Upper lobe of left lung (tissue), 6 donors: ENCODE measurements around the gene RFC1. TPM values are rescaled to one million over a fixed set of nuclear protein-coding genes. Genes with fewer than 3 reads are reported as not detected.
A peak's percentile ranks its signal among the peaks of the same experiment; 100 is the strongest.

Experiments
- ATAC-seq, 2 donors: fragments of 200-7000 bp; cut with Tn5 transposase; one replicate each; pipeline ENCODE4 v1.9.1; 2022; ENCODE audit warnings: mild to moderate bottlenecking in 2 of 2, moderate library complexity in 2 of 2; ENCODE audit not compliant: low FRiP score in 2 of 2
- DNase-seq, 2 donors: peaks; one replicate each; pipeline ENCODE4 v3.0.0-alpha.2; 2019 to 2020
- H3K27ac ChIP-seq, 4 donors: fragments of 200-600 bp; sonication (generic); one replicate each; pipeline ENCODE4 v1.5.1; 2016 to 2019
- H3K27me3 ChIP-seq, 4 donors: fragments of 200-600 bp; sonication (generic); one replicate each; pipeline ENCODE4 v1.5.1; 2017 to 2019
- H3K36me3 ChIP-seq, 4 donors: fragments of 200-600 bp; sonication (generic); one replicate each; pipeline ENCODE4 v1.5.1; 2016 to 2019
- H3K4me1 ChIP-seq, 4 donors: fragments of 200-600 bp; sonication (generic); one replicate each; pipeline ENCODE4 v1.5.1; 2018 to 2019
- H3K4me3 ChIP-seq, 4 donors: fragments of 200-600 bp; sonication (generic); one replicate each; pipeline ENCODE4 v1.5.1; 2017 to 2019; ENCODE audit warnings: mild to moderate bottlenecking in 2 of 4, moderate library complexity in 1 of 4
- H3K9me3 ChIP-seq, 4 donors: fragments of 200-600 bp; sonication (generic); one replicate each; pipeline ENCODE4 v1.5.1; 2018 to 2019
- EP300 ChIP-seq, 4 donors: sonication (generic); formaldehyde crosslinking; IDR thresholded peaks; one replicate each; pipeline ENCODE4 v1.5.1; 2017; ENCODE audit warnings: antibody characterized with exemption in 4 of 4, control low read depth in 2 of 4
- POLR2A ChIP-seq, 4 donors: fragments of 450-650 bp; IDR thresholded peaks; one replicate each; pipeline ENCODE4 v1.5.1; 2016 to 2017; ENCODE audit warnings: antibody characterized with exemption in 4 of 4, mild to moderate bottlenecking in 2 of 4
- POLR2AphosphoS5 ChIP-seq, 2 donors: sonication (generic); formaldehyde crosslinking; IDR thresholded peaks; one replicate each; pipeline ENCODE4 v1.5.1; 2017; ENCODE audit warnings: antibody characterized with exemption in 2 of 2
- WGBS, 2 donors: methylation state at CpG; one replicate each; pipeline ENCODE4 v1.1.5; 2017 to 2018; 5-methylcytosine and 5-hydroxymethylcytosine counted together
- total RNA-seq, 6 donors: library from RNA; depleted of rRNA in 4 of 6; stranded (reverse); fragments of >200 nt in 4 of 6; gene quantifications; one replicate each; pipeline versions ENCODE4 v1.1.0 to v1.2.1, GENCODE V29; 2016 to 2021
- TF ChIP-seq, protein P1 (sequence below), 6 experiments: fragments of 450-650 bp in 4 of 6; fragments of 200-600 bp in 2 of 6; sonication (generic) in 2 of 6; IDR thresholded peaks; one replicate each; pipeline ENCODE4 v1.5.1; 2016 to 2019; ENCODE audit warnings: antibody characterized with exemption in 6 of 6
- donor health status: DM: no; HTN: no; CAD: no; lungs with moderate emphysema.
- donor health status: DM: no; HTN: yes; CAD: no; lungs with severe emphysema.

Gene RFC1
- total RNA-seq, 6 donors from 2014 or later, result 33.0 to 127 (median 44.4) TPM

DNA sequence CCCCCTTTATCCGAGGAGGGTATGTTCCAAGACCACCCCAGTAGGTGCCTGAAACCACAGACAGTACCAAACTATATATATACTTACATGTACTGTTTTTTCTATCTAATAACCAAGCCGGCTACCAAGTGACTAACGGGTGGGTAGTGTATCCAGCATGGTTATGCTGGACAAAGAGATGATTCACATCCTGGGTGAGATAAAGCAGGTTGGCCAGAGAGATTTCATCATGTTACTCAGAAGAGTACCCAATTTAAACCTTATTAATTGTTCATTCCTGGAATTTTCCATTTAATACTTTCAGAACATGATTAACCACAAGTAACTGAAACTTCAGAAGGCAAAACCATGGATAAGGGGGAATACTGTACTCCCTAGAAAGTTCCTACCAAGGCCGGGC, 46.5 kb downstream of the RFC1 start:
- Histone ChIP-seq H3K4me3 (no peak overlapping the region), H3K27ac (no peak overlapping the region), H3K4me1 (no peaks in the 10 kb centered on the region), H3K27me3 (no peaks in the 10 kb centered on the region), H3K36me3 (peaks cover 0 to 86% (median 20%) of the 10 kb centered on the region in 4 donors), H3K9me3 (no peaks in the 10 kb centered on the region)
- 95 to 96% methylated on average over 3 to 4 of the region's 4 CpGs for WGBS, 2 donors
- peak in 1 of 2 donors; percentile 17 for DNase-seq
- TF ChIP-seq POLR2AphosphoS5 (IDR thresholded peaks at IDR 0.05), result no peak
- TF ChIP-seq, protein P1, sequence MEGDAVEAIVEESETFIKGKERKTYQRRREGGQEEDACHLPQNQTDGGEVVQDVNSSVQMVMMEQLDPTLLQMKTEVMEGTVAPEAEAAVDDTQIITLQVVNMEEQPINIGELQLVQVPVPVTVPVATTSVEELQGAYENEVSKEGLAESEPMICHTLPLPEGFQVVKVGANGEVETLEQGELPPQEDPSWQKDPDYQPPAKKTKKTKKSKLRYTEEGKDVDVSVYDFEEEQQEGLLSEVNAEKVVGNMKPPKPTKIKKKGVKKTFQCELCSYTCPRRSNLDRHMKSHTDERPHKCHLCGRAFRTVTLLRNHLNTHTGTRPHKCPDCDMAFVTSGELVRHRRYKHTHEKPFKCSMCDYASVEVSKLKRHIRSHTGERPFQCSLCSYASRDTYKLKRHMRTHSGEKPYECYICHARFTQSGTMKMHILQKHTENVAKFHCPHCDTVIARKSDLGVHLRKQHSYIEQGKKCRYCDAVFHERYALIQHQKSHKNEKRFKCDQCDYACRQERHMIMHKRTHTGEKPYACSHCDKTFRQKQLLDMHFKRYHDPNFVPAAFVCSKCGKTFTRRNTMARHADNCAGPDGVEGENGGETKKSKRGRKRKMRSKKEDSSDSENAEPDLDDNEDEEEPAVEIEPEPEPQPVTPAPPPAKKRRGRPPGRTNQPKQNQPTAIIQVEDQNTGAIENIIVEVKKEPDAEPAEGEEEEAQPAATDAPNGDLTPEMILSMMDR (IDR thresholded peaks at IDR 0.05), result no peak
- ATAC-seq, result no peak

DNA sequence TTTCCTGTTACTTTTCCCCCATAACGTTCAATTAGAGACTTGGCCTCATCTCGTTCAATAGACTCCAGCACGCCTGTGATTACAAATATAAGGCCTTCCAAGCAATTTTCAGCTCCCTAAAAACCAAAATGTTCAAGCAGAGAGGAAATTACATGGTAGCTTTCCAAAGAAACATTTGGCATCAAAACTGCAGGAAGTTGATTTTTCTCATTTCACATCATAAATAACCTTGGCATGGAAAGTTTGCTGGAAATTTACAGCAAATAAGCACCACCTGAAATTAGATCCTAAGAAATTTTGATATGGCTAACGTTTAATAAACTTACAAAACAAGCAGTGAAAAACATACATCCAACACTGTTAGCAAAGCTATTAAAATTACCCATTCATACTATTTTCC, 53.3 kb downstream of the RFC1 start:
- H3K36me3 ChIP-seq, result peaks cover 0 to 75% (median 29%) of the 10 kb centered on the region in 4 donors
- no peaks in the 10 kb centered on the region for H3K27me3 ChIP-seq
- WGBS, 2 donors, result 41 to 44% methylated on average over 4 of the region's 4 CpGs
- no peak for TF ChIP-seq EP300 (IDR thresholded peaks at IDR 0.05)
- H3K4me1 ChIP-seq, result peaks cover 0 to 4% (median 0%) of the 10 kb centered on the region in 4 donors
- DNase-seq (no peak), ATAC-seq (no peak)
- H3K4me3 ChIP-seq, result no peak overlapping the region
- no peaks in the 10 kb centered on the region for H3K9me3 ChIP-seq
- H3K27ac ChIP-seq, result no peak overlapping the region

DNA sequence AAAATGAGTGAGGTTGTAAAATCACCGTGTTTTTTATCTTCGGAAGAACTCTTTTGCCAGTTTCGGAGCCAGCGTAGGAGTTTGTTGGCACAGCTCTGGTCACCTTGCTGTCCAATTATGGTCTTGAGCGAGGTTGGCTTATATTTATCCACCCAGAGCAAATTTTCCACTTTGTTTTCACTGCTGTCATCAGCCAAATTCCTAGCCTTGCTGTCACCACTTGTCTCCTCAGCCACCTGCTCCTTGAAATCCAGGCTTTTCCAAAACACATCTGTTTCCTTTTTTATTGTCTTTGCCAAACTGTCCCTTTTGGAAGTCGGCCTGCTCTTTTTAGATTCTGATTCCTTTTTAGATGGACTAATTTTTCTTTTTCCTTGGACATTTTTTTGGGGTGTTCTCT, 57.6 kb downstream of the RFC1 start:
- ATAC-seq (no peak), DNase-seq (no peak)
- WGBS, 2 donors, result 75 to 79% methylated on average over 6 of the region's 6 CpGs
- Histone ChIP-seq H3K27me3 (no peaks in the 10 kb centered on the region), H3K4me3 (no peak overlapping the region), H3K36me3 (peaks cover 0 to 86% (median 39%) of the 10 kb centered on the region in 4 donors), H3K4me1 (peaks cover 0 to 4% (median 0%) of the 10 kb centered on the region in 4 donors), H3K9me3 (no peaks in the 10 kb centered on the region), H3K27ac (no peak overlapping the region)
- TF ChIP-seq, protein P1 (IDR thresholded peaks at IDR 0.05), result no peak
- TF ChIP-seq POLR2A (IDR thresholded peaks at IDR 0.05), result no peak

DNA sequence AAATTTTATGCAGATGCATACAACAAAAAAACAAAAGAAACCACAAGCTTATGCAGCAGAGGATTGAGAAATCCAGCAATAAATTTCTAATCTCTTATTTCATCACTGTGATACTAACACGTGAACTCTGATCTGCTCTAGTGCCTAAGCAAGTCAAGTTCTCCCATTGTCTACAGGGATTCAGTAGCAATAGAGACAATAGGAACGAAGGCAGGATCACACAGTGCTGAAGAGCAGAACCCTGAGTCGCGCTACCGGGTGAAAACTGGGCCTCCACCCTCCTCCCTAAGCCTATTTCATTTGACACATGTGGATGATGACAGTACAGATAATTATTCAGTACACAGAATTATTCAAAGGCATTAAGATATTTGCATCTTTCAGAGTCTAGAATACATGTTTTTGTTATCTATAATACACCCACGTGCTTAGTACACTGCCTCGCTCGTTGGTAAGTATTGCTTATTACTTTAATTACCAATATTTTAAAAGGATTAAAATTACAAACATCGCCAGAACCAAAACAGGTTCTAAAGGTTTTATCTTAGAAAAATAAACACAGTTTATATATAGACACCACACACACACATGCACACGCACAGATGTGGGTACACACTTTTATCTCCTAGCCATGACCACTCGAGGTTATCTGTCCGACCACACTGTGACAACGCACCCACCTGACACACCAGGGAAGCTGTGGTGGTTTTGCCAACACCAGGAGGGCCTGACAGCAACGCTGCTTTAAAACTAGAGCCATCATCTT, 60.1 kb downstream of the RFC1 start:
- Histone ChIP-seq H3K9me3 (no peaks in the 10 kb centered on the region), H3K4me1 (peaks cover 0 to 4% (median 0%) of the 10 kb centered on the region in 4 donors), H3K4me3 (no peak overlapping the region), H3K27me3 (no peaks in the 10 kb centered on the region), H3K27ac (no peak overlapping the region), H3K36me3 (peaks cover 0 to 91% (median 42%) of the 10 kb centered on the region in 4 donors)
- 81 to 87% methylated on average over 14 of the region's 14 CpGs for WGBS, 2 donors
- ATAC-seq (no peak), DNase-seq (no peak)
- no peak for TF ChIP-seq EP300 (IDR thresholded peaks at IDR 0.05)
- TF ChIP-seq, protein P1 (IDR thresholded peaks at IDR 0.05), result no peak
- TF ChIP-seq POLR2A (IDR thresholded peaks at IDR 0.05), result no peak
- no peak for TF ChIP-seq POLR2AphosphoS5 (IDR thresholded peaks at IDR 0.05)

DNA sequence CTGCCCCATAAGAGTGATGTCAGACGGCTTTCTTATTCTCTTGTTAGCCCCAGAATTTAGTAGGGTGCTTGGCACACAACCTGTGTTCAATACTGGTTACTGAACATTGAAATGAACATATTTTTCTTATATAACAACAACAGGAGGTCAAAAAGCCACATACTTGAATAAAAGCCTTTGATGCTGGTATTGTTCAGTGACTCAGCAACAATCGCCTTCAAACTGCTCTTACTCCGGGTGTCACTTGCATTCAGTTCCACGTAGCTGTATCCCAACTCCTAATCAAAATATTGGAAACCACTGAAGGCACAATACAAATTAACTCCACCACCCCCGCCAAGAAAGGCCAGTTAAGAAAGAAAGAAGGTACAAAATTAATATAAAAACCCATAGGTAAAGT, 61.5 kb downstream of the RFC1 start:
- DNase-seq (no peak), ATAC-seq (no peak)
- peaks cover 5 to 92% (median 52%) of the 10 kb centered on the region in 4 donors for H3K36me3 ChIP-seq
- no peak overlapping the region for H3K27ac ChIP-seq
- H3K4me3 ChIP-seq, result no peak overlapping the region
- H3K27me3 ChIP-seq, result no peaks in the 10 kb centered on the region
- WGBS, 2 donors, result 73 to 88% methylated on average over 5 of the region's 5 CpGs
- TF ChIP-seq EP300 (IDR thresholded peaks at IDR 0.05) (no peak), POLR2AphosphoS5 (IDR thresholded peaks at IDR 0.05) (no peak), POLR2A (IDR thresholded peaks at IDR 0.05) (no peak)
- TF ChIP-seq, protein P1 (IDR thresholded peaks at IDR 0.05), result no peak
- peaks cover 0 to 4% (median 0%) of the 10 kb centered on the region in 4 donors for H3K4me1 ChIP-seq
- H3K9me3 ChIP-seq, result no peaks in the 10 kb centered on the region
